COLO668 (cell line): ENCODE measurements around the gene BLTP2.
"Not testable (repeated sequence)": the region's sequence is repeated elsewhere in the genome, so short reads cannot be mapped to it uniquely, and the experiment has no call there.

Experiments used
- DNase-seq: peaks from one replicate; lab custom pipeline; 2025; ENCODE audit not compliant: unreplicated experiment; lab: John Stamatoyannopoulos, UW

BLTP2 gene

GRCh38 chr17:28648698-28649097, 3.7 kb upstream of the BLTP2 start:
- DNase-seq = no peak

- DNase-seq = no peak
Observed at GRCh38 chr17:28646039-28646754, 1.2 kb upstream of the BLTP2 start.

GRCh38 chr17:28645576-28645939, 600 bp upstream of the BLTP2 start:
- peak; percentile 6 for DNase-seq

- DNase-seq = peak; percentile 38
Observed at GRCh38 chr17:28643983-28644786, 773 bp downstream of the BLTP2 start.

GRCh38 chr17:28641579-28641978, 3.4 kb downstream of the BLTP2 start:
- DNase-seq = no peak

GRCh38 chr17:28635506-28635905, 9.5 kb downstream of the BLTP2 start:
- no peak for DNase-seq

- DNase-seq = no peak
Observed at GRCh38 chr17:28634206-28634865, 10.6 kb downstream of the BLTP2 start.

GRCh38 chr17:28626818-28627217, 18.1 kb downstream of the BLTP2 start:
- no peak for DNase-seq

GRCh38 chr17:28624148-28624547, 20.8 kb downstream of the BLTP2 start:
- DNase-seq = no peak

- DNase-seq = no peak
Observed at GRCh38 chr17:28623696-28624095, 21.3 kb downstream of the BLTP2 start.

GRCh38 chr17:28622186-28622585, 22.8 kb downstream of the BLTP2 start:
- DNase-seq = no peak

GRCh38 chr17:28620010-28620409, 24.9 kb downstream of the BLTP2 start:
- DNase-seq = no peak

- DNase-seq = no peak
Observed at GRCh38 chr17:28618464-28618863, 26.5 kb downstream of the BLTP2 start.

- DNase-seq = no peak
Observed at GRCh38 chr17:28616281-28616680, 28.7 kb downstream of the BLTP2 start.

- no peak for DNase-seq
Observed at GRCh38 chr17:28615260-28615940, 29.6 kb downstream of the BLTP2 start.

GRCh38 chr17:28613931-28614381, 31.0 kb downstream of the BLTP2 start, which contains the start of gene RSKR:
TSS of gene RSKR (minus strand) at chr17:28614185. CDS start at chr17:28614161, 24 bp downstream.
- DNase-seq = no peak

- DNase-seq = peak; percentile 13
Observed at GRCh38 chr17:28612936-28613872, 31.8 kb downstream of the BLTP2 start.

- peak; percentile 4 for DNase-seq
Observed at GRCh38 chr17:28612531-28612930, 32.4 kb downstream of the BLTP2 start.

- DNase-seq = no peak
Observed at GRCh38 chr17:28610376-28610775, 34.6 kb downstream of the BLTP2 start.

GRCh38 chr17:28604031-28604430, 40.9 kb downstream of the BLTP2 start:
- not testable (repeated sequence) for DNase-seq
